HUES64 (cell line): ENCODE measurements around the gene EID2B.

ENCODE experiments used
- H3K27ac ChIP-seq: 2 replicates; pipeline ENCODE4 v1.7.0; 2013; ENCODE audit warnings: low read depth, low read length, inconsistent platforms
- H3K27me3 ChIP-seq: 2 replicates; pipeline ENCODE4 v1.6.1; 2013; ENCODE audit warnings: mild to moderate bottlenecking, low read length; ENCODE audit not compliant: insufficient read depth
- H3K36me3 ChIP-seq: 2 replicates; pipeline ENCODE4 v1.6.1; 2013; ENCODE audit warnings: mild to moderate bottlenecking, low read length; ENCODE audit not compliant: insufficient read depth
- H3K4me1 ChIP-seq: 2 replicates; pipeline ENCODE4 v1.6.1; 2013; ENCODE audit warnings: mild to moderate bottlenecking, low read length, moderate library complexity; ENCODE audit not compliant: insufficient read depth
- H3K4me3 ChIP-seq: 2 replicates; pipeline ENCODE4 v1.5.1; 2013; ENCODE audit warnings: mild to moderate bottlenecking, low read length, moderate library complexity
- H3K9ac ChIP-seq: 2 replicates; pipeline ENCODE4 v1.6.1; 2013; ENCODE audit warnings: mild to moderate bottlenecking, low read depth, low read length
- H3K9me3 ChIP-seq: 2 replicates; pipeline ENCODE4 v1.6.1; 2013; ENCODE audit warnings: low read depth, low read length; ENCODE audit not compliant: insufficient read depth
- WGBS: fragments of 150-250, 120-280 bp; methylation state at CpG from one replicate; pipeline ENCODE4 v1.1.7; 2013; ENCODE audit warnings: missing lambda C conversion rate; 5-methylcytosine and 5-hydroxymethylcytosine counted together

Gene EID2B

GRCh38 chr19:39512988-39513387 lies 19.7 kb downstream of the EID2B start:
- no peaks in the 10 kb centered on the region for H3K36me3 ChIP-seq
- H3K27me3 ChIP-seq, result peaks cover 42% of the 10 kb centered on the region
- H3K4me1 ChIP-seq, result no peaks in the 10 kb centered on the region
- H3K27ac ChIP-seq, result no peak overlapping the region
- no peaks in the 10 kb centered on the region for H3K9me3 ChIP-seq
- H3K4me3 ChIP-seq, result no peak overlapping the region
- no peak overlapping the region for H3K9ac ChIP-seq
- 80% methylated on average over 1 of the region's 2 CpGs for WGBS

GRCh38 chr19:39509233-39509632 lies 23.4 kb downstream of the EID2B start:
- Histone ChIP-seq H3K36me3 (no peaks in the 10 kb centered on the region), H3K9ac (no peak overlapping the region), H3K4me3 (no peak overlapping the region), H3K27ac (no peak overlapping the region), H3K27me3 (peaks cover 59% of the 10 kb centered on the region), H3K4me1 (no peaks in the 10 kb centered on the region), H3K9me3 (peaks cover 5% of the 10 kb centered on the region; the same call in 1 of the 2 replicates)
- 75% methylated on average over 2 of the region's 2 CpGs for WGBS

- H3K27me3 ChIP-seq, result peaks cover 59% of the 10 kb centered on the region
- H3K9me3 ChIP-seq, result peaks cover 5% of the 10 kb centered on the region; the same call in 1 of the 2 replicates
- no peak overlapping the region for H3K9ac ChIP-seq
- 93% methylated on average over 9 of the region's 9 CpGs for WGBS
- no peaks in the 10 kb centered on the region for H3K4me1 ChIP-seq
- no peak overlapping the region for H3K4me3 ChIP-seq
- H3K27ac ChIP-seq, result no peak overlapping the region
- H3K36me3 ChIP-seq, result no peaks in the 10 kb centered on the region
These were observed 24.0 kb downstream of the EID2B start for GRCh38 chr19:39508629-39509028.

GRCh38 chr19:39507715-39508364 lies 24.8 kb downstream of the EID2B start:
- Histone ChIP-seq H3K27me3 (peaks cover 66% of the 10 kb centered on the region), H3K9ac (peak overlapping the region; percentile 27; the same call in 1 of the 2 replicates)
- 24% methylated on average over 24 of the region's 24 CpGs for WGBS

GRCh38 chr19:39506944-39507714 lies 25.5 kb downstream of the EID2B start:
- H3K9ac ChIP-seq, result peak overlapping the region; percentile 27; the same call in 1 of the 2 replicates
- H3K4me3 ChIP-seq, result peak overlapping the region; percentile 52
- H3K27me3 ChIP-seq, result peaks cover 72% of the 10 kb centered on the region
- no peaks in the 10 kb centered on the region for H3K36me3 ChIP-seq
- H3K4me1 ChIP-seq, result no peaks in the 10 kb centered on the region
- no peak overlapping the region for H3K27ac ChIP-seq
- 3% methylated on average over 96 of the region's 96 CpGs for WGBS
- peaks cover 5% of the 10 kb centered on the region; the same call in 1 of the 2 replicates for H3K9me3 ChIP-seq

More at GRCh38 chr19:39507715-39508364, 24.8 kb downstream of the EID2B start:
- Histone ChIP-seq H3K4me1 (no peaks in the 10 kb centered on the region), H3K9me3 (peaks cover 5% of the 10 kb centered on the region; the same call in 1 of the 2 replicates), H3K4me3 (peak overlapping the region; percentile 52), H3K27ac (no peak overlapping the region), H3K36me3 (no peaks in the 10 kb centered on the region)

- Histone ChIP-seq H3K27ac (no peak overlapping the region), H3K4me3 (peak overlapping the region; percentile 52; the same call in 1 of the 2 replicates), H3K27me3 (peaks cover 77% of the 10 kb centered on the region), H3K4me1 (no peaks in the 10 kb centered on the region), H3K36me3 (no peaks in the 10 kb centered on the region), H3K9ac (no peak overlapping the region), H3K9me3 (peaks cover 5% of the 10 kb centered on the region; the same call in 1 of the 2 replicates)
- 64% methylated on average over 7 of the region's 7 CpGs for WGBS
These were observed 26.1 kb downstream of the EID2B start for GRCh38 chr19:39506598-39506943.

GRCh38 chr19:39502640-39503417 lies 29.8 kb downstream of the EID2B start:
- Histone ChIP-seq H3K4me1 (no peaks in the 10 kb centered on the region), H3K9ac (no peak overlapping the region), H3K27me3 (peaks cover 97% of the 10 kb centered on the region), H3K9me3 (peaks cover 5% of the 10 kb centered on the region; the same call in 1 of the 2 replicates), H3K4me3 (no peak overlapping the region), H3K36me3 (no peaks in the 10 kb centered on the region), H3K27ac (no peak overlapping the region)
- 18% methylated on average over 69 of the region's 69 CpGs for WGBS

GRCh38 chr19:39501340-39501739 lies 31.3 kb downstream of the EID2B start:
- Histone ChIP-seq H3K27ac (no peak overlapping the region), H3K27me3 (peaks cover 91% of the 10 kb centered on the region), H3K4me1 (0 out of 2 replicates have a peak, but pooled peaks cover 4% of the 10 kb centered on the region), H3K36me3 (no peaks in the 10 kb centered on the region), H3K9me3 (peaks cover 2% of the 10 kb centered on the region; the same call in 1 of the 2 replicates), H3K9ac (no peak overlapping the region), H3K4me3 (no peak overlapping the region)
- 72% methylated on average over 5 of the region's 5 CpGs for WGBS

- Histone ChIP-seq H3K27me3 (peaks cover 83% of the 10 kb centered on the region), H3K4me3 (no peak overlapping the region), H3K4me1 (0 out of 2 replicates have a peak, but pooled peaks cover 4% of the 10 kb centered on the region), H3K9me3 (no peaks in the 10 kb centered on the region), H3K9ac (no peak overlapping the region), H3K27ac (no peak overlapping the region), H3K36me3 (no peaks in the 10 kb centered on the region)
- WGBS, result 53% methylated on average over 4 of the region's 4 CpGs
These were observed 32.1 kb downstream of the EID2B start for GRCh38 chr19:39500543-39500942.

GRCh38 chr19:39499932-39500331 lies 32.7 kb downstream of the EID2B start:
- no peaks in the 10 kb centered on the region for H3K36me3 ChIP-seq
- H3K27me3 ChIP-seq, result peaks cover 76% of the 10 kb centered on the region
- H3K9ac ChIP-seq, result no peak overlapping the region
- no peak overlapping the region for H3K27ac ChIP-seq
- H3K9me3 ChIP-seq, result no peaks in the 10 kb centered on the region
- H3K4me1 ChIP-seq, result 0 out of 2 replicates have a peak, but pooled peaks cover 4% of the 10 kb centered on the region
- H3K4me3 ChIP-seq, result peak overlapping the region; percentile 67; the same call in 1 of the 2 replicates
- 79% methylated on average over 8 of the region's 8 CpGs for WGBS
